Measurements from ENCODE around the gene ZBTB20.

ZBTB20 gene

DNA sequence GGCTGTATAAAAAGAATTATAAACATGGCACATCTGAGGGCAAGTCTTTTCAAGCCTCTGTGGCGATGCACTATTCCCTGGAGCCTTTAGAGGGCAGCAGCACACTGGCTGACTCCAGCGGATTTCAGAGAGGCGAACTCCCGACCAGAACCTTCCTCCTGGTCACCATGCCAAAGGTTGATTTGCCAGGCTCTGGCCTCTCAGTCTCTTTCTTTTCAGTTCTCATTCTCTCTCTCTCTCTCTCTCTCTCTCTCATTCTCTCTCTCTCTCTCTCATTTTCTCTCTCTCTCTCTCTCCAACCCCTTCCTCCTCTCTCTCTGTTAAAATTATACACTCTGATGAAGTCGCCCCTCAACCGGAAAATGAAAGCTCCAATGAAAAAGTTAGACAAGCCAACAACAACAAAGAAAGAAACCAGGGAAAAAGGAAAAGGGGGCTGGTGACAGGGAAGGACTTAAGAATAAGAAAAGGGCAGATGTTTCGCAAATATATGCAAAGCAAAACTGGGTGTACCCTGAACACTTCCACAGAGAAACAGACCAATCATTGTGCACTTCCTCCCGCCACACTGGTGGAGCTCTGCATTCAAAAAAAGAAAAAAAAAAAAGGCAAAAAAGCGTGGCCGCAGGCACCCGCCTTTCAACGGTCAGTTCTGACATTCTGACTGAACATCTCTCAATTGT, 763.1 kb downstream of the ZBTB20 start:
- FAIRE-seq (peak; percentile 63), DNase-seq (ENCODE audit: low spot score) (peak; percentile 55)

DNA sequence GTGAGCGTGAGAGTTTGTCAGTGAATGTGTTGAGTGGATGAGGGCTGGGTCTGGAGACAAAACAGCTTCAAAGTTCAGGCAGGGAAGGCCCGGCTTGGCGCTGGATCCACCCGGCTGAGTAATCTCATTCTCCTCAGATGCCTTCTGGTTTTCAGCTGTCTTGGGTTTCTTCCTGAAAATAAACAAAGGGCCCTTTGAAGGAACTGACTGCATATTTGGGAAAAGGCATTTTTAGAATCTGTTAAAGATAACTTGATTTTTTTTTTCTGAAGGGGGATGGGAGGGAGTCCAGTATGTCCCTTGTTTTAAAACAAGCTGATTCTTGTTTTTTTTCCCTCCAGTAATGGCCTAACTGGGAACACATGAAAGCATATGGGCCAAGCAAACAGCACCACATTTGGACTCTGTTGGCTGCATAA, 766.8 kb downstream of the ZBTB20 start:
- DNase-seq (ENCODE audit: low spot score) (no peak), FAIRE-seq (no peak)

DNA sequence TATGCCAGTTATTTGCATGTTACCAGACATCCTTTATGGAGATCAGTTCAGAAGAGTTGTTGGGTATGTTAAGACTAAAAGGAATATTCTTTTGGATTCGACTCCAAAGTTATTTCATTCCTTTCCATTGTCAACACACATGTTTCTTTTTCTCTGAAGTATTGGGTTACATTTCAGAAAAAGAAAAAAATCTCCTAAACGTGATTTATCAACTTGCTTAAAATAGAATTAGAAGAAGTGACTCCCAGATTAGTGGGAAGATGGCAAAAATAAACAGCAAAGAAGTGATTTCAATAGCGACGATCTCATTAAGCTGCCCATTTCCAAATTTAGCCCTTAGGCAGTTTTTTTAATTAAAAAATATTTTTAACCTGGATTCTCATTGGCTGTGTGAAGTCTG, 767.8 kb downstream of the ZBTB20 start:
- DNase-seq (ENCODE audit: low spot score): no peak
- FAIRE-seq: no peak

DNA sequence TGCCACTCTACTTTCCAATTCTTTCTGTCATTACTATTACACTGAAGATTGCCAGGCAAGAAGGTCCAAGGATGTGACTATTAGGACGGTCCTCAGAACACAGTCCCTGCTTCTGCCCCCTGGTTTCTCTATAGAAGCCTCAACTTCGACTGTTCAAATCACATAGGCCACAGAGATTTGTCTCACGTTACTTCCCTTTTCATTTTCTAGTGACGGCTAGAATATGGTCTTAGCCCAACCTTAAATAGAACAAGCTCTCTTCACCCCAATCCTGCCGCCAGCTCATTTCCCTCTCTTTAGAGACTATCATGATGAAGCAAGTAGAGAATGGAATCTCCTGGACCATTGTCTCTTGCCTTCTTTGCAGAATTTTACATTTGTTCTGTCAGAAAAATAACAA, 768.3 kb downstream of the ZBTB20 start:
- DNase-seq (ENCODE audit: low spot score) (no peak), FAIRE-seq (no peak)

DNA sequence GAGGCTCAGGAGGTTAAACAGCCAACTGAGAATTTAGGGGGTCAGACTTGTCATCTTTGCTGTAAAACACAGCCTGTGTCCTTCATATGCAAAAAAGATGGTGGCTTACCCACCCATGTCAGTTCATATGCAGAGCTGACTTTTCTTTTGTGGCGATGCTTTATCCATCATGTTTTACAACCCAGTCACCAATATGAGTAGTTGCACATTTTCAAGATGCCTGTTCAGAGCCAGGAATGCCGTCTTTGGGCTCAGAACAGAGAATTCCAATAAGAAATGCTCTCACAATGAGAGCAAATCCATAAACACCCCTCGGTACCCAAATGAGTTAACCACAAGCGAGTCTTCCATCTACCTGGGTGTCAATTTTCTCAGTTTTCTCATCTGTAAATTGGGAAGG, 769.7 kb downstream of the ZBTB20 start:
- DNase-seq (ENCODE audit: low spot score) (no peak), FAIRE-seq (no peak)

DNA sequence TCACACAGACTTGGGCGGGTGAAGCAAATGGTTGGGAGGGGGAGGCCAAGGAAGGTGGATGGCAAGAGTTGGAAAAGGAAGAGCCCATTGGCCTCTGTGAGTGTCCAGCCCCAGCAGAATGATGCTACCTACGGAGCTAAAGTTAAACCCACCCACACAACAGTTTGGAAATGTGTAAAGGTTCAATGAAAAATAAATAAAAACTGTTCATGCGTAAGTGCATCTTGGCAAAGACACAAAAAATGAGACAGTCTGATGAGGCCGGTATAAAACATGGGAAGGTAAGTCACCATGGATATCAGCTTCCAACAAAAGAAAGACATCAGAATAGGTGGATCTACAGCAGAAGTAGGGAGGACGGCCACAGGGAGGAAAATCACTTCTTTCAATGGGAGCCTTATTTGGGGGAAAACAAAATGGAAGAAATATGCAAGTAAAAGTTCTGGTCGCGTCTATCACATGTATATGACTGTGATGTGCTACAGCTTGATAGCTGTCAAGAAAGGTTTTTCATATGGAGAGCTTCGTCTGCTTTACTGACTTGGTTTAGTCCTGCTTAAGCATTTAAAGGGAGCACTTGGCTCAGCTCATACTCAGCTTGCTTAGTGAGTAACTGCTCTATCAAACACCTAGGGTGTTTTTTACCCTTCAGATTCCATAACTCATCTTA, 770.4 kb downstream of the ZBTB20 start:
- no peak for FAIRE-seq
- no peak for DNase-seq (ENCODE audit: low spot score)

DNA sequence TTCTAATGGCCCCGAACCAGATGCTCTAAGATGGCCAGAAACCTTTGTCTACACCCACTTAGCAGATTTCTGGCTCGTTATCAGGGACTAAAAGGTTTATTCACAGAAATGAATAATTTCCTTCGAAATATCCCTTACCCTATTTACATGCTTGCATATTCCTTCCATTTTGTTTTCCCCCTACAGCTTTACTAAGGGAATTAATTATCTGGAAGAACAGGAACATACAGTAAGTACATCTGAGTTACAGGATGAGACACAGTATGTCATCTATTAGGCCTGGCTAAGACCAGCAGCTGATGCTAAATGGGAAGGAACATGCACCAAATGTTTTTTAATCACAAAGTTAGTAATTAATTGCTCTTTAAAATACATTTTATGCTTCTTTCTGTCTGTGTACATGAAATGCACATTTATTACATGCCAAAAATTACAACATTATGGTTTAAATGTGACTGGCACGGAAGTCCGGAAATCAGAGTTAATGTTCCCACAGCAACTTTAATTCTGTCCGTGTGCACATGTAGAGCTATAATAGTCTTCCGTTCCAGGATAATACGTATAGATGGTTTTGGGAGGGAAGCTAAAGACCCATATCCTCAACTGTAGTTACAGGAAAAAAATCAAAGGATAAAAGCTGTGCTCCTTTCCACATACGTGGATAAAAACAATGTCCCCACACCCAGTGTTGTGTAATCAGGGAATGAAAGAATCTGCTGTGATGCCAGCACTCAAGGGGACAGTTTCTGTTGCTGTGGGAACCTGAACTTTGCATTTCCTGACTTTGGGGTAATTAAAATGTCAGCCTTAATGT, 771.3 kb downstream of the ZBTB20 start:
- DNase-seq (ENCODE audit: low spot score) (no peak), FAIRE-seq (no peak)

DNA sequence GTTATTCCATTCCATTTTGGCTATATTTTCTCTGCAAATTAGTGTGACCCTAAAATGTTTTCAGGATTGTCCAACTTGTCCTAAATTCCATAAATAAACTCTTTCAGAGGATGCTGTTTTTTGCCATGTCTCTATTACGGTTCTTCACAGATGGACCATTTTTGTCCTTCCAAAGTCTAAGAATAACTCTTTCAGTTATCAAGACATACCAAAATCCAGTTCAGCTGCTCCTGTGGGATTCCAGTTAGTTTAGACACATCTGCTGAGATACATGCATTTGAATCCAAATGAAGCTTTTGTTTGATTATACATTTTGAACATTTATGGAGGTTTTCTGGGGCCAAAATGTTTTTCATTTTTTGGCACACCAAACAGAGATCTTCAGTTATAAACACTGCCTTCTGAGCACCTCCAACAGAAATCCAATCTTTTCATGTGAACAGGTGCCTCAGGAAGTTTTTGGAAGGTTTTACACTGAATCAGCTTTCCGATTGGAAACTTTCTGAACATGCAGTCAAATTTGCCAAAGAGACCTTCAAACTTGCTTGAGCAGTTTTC, 772.6 kb downstream of the ZBTB20 start:
- no peak for DNase-seq (ENCODE audit: low spot score)

DNA sequence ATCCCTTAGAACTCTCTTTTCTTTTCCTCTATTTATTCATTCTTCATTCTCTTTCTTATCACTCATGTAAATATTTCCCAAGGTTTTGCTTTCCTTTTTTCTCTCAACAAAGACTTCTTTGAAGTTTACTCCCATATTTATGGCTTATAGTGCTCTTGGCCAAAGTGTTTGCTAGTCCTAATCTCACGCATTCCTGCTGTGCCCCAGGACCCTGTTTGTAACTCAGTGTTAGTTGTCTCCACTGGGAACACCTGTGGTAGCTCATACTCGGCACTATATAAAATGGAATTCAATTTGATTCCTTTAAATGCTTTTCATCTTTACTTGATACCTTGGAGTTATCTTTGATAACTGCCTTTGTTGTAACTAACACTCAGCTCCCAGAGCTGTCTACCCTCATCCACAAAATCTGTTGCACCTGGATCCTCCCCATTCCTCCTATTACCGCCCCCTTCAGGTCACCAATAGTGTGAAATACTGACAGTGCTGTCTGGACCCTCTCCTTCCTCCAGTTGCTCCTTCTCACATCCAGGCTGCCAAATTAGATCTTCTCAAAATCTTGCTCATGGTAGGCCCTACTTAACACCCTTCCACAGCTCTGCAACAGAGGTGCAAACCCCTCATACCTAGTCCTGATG, 776.4 kb downstream of the ZBTB20 start:
- FAIRE-seq: no peak
- DNase-seq (ENCODE audit: low spot score): no peak

More for the DNA sequence above, 772.6 kb downstream of the ZBTB20 start:
- FAIRE-seq: no peak

DNA sequence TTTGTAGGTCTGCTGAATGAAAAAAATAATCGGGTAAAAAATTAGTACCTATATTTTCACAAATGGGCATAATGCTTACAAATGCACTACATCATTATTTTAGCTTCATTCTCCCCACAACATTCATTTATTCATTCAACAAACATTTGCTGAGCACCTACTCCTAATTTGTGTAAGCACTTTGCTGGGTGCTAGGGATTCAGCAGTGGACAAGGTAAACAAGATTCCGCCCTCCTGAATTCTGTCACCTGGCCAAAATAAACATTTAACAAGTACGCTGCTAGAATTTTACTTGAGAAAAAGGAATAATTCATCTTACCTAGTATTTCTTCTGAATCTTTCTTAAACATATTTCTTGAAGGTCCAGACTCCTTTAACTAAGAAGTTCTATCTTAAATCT, 781.2 kb downstream of the ZBTB20 start:
- FAIRE-seq (no peak), DNase-seq (ENCODE audit: low spot score) (no peak)

DNA sequence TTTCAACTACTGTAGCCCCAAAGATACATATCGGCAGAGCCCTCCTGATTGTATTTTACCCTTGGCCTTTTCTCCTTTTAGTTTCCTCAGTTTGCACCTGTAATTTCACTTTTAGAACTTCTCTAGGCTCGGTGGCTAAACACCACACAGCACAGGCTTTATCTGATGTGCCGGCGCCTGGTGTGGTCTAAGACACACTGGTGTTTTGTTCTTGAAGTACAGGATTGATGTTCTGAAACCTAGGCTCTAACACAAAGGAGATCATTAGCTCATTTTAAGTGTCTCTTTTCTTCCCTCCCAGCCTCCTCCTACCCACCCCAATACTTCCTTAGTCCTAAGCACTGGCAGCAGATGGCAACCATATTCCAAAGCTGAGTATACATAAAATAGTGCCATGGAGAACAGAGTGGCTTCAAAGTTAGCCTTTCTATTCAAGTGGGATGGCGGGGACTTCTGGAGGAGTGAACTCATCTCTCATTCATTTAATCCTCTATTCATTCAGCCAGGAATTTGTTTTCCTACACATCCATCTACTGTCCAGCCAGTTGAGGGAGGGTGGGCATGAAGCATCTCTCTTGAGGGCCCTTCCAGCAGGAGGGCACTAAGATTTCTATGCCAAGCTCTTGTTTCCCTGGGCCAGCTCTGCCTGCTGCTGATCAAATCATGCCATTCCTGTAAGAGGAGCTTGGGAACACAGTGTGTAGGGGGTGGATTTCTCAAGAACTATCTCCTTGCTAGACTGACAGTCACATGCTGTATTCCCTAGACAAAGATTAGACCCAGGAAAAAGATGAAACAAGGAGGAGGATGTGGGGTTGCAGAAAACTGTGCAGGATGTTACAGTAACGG, 782.1 kb downstream of the ZBTB20 start:
- FAIRE-seq (no peak), DNase-seq (ENCODE audit: low spot score) (no peak)

DNA sequence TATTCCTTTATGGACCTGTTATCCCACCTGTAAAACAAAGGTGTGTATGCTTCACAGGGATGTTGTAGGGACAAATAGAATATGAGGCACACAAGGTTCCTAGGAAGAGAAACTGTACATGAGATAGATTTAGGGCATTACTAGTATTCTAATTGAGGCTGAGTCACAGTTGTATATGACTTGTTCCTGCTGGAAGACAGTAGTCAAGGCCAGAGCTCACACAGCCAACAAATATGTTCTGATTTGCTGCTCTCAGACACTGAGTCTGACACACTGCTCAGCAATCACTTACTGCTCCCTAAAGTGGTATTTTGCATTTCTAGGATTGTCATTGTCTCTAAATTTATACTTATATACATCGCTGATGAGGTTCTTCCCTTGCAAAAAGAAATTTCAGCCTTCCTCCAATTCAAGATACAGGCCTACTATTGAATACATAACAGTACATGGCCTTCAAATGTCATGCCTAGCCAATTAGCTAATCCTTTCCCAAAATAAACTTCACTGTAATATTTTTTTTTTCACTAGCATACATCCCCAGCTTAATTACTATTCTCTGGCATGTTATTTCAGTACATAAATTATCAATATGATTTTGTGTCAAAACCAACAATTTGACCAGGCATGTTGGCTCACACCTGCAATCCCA, 783.4 kb downstream of the ZBTB20 start:
- DNase-seq (ENCODE audit: low spot score) (no peak), FAIRE-seq (no peak)

DNA sequence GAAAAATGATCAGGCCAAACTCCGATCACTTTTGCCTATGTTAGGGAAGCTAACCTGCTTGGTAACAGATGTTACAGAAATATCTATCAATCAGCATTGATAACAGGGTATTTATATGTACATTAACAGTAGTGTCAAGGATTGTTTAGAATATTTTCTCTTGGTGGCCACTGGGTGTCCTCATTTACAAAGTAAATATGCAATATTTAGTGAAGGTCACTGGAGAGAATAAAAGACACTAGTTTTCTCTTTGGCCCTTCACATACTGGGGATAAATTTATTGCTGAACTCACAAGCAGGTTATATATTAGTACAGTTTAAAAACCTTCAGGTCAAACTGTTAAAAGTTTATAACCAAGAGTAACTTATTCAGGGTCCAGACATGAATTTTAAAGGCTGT, 784.3 kb downstream of the ZBTB20 start:
- peak; percentile 33 for FAIRE-seq

DNA sequence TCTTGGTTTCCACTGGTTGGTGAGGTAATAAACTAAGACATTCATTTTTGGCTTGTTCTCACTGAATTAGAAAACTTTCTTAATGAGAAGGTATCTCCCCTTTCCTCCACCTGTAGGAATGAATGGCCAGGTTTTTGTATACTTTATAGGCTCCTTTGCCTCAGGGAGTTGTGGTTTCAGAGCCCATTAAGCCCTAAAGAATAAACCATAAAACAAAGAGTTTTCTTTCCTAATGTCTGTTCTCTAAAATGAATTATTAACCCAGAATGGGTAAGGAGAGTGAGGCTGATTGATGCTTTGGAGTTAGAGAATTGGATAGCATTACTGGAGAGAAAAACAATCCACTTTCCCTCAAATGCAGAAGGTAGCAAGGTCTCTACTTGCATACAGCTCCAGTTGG, 785.7 kb downstream of the ZBTB20 start:
- DNase-seq (ENCODE audit: low spot score) (no peak), FAIRE-seq (no peak)

More for the DNA sequence above, 784.3 kb downstream of the ZBTB20 start:
- DNase-seq (ENCODE audit: low spot score): peak; percentile 25

DNA sequence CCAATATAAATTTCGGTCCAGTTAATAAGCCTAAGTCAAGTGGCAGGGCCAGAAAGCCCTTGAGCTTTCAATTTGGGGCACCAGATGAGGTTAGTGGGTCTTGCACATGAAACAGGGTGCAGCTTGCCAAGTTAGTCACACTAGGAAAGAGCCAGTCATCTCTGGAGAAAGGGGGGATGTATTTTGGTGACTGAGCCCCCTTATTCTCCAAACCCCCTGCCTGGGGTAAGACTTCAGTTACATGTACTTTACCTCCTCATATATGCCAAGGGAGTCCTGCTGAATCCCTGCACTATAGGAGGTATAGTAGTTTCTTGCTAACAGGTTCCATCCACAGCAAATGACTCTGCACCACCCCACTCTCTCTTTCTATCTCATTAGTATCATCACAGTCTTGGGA, 790.6 kb downstream of the ZBTB20 start:
- DNase-seq (ENCODE audit: low spot score): no peak
- no peak for FAIRE-seq

DNA sequence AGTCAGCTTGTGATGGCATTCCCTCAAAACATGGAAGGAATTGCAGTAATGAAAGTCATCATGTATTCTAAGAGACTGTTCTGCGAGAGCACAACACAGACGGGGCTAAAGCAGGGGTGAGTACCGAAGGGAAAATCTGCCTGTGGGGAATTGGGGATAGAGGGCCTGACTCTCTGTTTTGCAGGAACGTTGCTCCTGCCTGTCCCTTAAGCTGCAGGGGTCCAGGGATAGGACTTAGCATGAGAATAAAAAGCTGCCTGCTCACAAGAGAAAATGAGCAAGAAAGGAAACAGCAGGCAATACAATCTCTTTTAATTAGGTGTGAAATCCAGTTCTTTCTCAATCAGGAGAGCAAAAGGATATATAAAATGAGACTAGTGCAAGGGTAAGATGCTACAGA, 791.0 kb downstream of the ZBTB20 start:
- no peak for FAIRE-seq
- DNase-seq (ENCODE audit: low spot score): no peak

DNA sequence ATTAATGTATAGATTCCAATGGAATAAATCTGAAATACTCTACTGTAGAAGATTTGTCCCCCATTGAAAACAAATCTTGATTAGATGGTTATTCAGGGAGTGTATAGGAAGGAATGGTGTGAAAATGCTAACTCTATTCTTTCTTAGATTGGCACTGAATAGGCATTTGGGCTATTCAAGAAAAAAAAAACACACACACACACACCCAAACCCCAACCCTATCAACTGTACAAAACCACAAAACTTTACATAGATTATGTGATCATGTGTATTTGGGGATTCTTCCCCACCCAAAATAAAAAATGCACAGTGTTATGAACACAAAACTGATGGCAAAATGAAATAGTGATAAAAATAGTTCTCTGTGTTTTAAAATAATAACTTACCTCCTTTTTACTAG, 791.4 kb downstream of the ZBTB20 start:
- FAIRE-seq (no peak), DNase-seq (ENCODE audit: low spot score) (no peak)

DNA sequence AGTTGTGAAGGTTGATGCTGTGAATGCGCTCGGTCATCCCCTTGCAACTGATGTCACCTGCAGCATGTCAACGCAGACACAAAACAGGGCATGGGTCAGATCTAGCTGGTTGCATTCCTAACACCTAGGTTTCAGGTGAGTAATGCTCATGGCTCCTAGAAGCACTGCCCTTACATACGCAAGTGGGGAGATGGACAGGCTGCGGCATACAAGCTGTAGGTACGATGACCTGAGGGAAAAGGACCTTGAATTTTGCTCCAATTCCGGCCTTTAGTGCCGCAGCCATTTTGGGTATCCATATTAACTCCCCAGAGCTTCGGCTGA, 795.3 kb downstream of the ZBTB20 start:
- FAIRE-seq: no peak
- no peak for DNase-seq (ENCODE audit: low spot score)

DNA sequence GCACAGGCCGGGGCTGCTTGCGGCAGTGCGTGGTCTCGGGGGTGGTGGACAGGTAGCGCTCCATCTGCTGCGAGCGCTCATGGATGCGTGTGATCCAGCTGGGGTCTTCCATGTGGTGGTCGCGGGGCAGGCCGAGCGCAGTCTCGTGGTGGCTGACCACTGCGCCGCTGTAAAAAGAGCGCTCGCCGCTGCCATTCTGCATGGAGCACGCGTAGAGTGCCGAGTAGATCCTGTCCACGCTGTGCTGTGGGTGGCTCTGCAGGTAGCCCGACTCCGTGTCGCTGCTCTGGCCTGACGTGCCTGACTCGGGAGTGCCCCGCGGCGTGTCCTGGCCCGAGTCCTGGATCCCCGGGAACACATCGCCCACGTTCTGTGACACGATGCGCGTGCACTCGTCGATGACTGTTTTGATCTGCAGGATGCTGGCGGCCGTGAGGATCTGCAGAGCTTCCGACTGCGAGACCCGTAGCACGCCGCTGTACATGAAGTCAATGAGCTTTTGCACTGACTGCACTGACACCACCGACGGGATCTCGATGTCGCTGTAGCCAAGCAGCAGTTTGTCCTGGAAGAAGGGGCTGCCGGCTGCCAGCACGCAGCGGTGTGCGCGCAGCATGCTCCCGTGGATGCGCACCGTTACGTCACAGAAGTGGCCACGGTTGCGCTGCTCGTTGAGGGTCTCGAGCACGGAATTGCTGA, 795.8 kb downstream of the ZBTB20 start:
- no peak for FAIRE-seq
- DNase-seq (ENCODE audit: low spot score): no peak

DNA sequence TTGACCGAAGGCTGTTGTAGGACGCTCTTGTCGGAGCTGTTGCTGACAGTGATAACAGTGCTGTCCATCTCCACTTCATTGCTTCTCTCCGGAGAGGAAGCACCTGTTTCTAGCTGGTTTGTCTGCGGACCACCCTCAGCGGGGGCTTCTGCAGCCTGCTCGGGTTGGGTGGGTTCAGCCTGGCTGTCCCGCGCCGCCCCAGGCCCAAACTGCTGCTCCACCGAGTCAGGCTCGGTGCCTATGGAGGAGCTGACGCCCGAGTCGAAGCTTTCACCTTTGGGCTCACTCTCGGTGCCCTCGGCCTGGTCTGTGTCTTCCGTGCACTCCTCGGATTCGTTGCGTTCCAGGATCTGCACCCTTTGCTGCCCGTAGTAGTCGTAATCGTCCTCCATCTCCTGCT, 796.4 kb downstream of the ZBTB20 start:
- FAIRE-seq: no peak
- no peak for DNase-seq (ENCODE audit: low spot score)
